Measurements from ENCODE around the gene NBEA.

The NBEA gene

DNA sequence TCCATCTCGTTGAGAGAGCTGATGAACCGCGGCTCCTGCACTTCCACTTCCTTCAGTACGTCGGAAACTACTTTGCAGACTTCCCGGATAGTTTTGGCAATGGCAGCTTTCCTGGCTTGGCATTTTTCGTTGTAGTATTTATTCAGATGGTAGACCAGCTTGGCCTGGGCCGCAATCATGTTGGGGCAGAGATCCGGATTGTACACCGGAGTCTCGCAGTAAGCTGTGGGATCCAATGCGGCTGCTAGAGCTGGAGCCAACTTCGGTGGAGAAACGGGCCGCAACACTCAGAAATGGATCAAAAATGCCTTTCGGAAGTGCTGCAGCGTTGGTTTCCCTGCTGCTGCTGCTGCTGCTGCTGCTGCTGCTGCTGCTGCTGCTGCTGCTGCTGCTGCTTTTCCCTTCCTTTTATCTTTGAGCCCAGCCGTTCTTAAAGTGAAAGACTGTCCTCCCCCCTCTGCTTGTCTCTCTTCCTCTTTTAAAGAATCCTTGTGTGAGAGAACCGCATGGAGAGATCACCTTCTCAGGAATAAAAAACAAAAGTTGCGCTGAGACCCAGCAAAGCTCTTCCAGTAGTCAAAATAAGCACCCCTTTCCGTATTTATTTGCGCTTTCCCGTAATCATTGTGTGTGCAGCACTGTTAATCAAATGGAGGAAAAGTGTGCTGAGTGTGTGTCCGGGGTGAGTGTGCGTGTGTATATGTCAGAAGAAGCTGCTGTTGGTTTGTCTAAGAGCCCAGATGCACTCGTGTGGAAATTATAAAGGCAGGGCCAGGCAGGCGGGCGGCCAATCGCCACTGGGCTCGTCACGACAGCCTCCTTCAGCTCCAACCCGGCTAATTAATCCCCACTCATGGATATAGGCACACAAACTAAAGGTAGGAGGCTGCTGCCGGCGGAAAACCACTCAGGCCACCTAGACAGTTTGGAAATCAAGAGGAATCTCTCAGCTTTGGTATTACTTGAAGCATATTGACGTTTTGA is 534.2 kb downstream of the NBEA start, which contains the start of gene MAB21L1:
TSS of gene MAB21L1 (minus strand) at position 730 of the 984 bp plus-strand sequence. CDS start at position 179, 551 bp downstream.
- H3K4me3 ChIP-seq (ENCODE audit: severe bottlenecking) = peak within 1 kb of the TSS; percentile 37
- TF ChIP-seq, protein P1, sequence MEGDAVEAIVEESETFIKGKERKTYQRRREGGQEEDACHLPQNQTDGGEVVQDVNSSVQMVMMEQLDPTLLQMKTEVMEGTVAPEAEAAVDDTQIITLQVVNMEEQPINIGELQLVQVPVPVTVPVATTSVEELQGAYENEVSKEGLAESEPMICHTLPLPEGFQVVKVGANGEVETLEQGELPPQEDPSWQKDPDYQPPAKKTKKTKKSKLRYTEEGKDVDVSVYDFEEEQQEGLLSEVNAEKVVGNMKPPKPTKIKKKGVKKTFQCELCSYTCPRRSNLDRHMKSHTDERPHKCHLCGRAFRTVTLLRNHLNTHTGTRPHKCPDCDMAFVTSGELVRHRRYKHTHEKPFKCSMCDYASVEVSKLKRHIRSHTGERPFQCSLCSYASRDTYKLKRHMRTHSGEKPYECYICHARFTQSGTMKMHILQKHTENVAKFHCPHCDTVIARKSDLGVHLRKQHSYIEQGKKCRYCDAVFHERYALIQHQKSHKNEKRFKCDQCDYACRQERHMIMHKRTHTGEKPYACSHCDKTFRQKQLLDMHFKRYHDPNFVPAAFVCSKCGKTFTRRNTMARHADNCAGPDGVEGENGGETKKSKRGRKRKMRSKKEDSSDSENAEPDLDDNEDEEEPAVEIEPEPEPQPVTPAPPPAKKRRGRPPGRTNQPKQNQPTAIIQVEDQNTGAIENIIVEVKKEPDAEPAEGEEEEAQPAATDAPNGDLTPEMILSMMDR (IDR thresholded peaks at IDR 0.05; ENCODE audit: poor library complexity, severe bottlenecking) = no peak
- H3K36me3 ChIP-seq (ENCODE audit: low read depth) = no peaks in the 10 kb centered on the region
- no peaks in the 10 kb centered on the region for H3K9me3 ChIP-seq (ENCODE audit: severe bottlenecking)
- peaks cover 4% of the 10 kb centered on the region for H3K4me1 ChIP-seq (ENCODE audit: insufficient read depth, poor library complexity, severe bottlenecking)
- peak within 1 kb of the TSS; percentile 5 for H3K27ac ChIP-seq (ENCODE audit: poor library complexity, severe bottlenecking)
- ATAC-seq (ENCODE audit: low read depth) (peak; percentile 66), DNase-seq (ENCODE audit: low spot score) (no peak)
- H3K27me3 ChIP-seq (ENCODE audit: insufficient read depth, poor library complexity, severe bottlenecking) = peaks cover 3% of the 10 kb centered on the region

DNA sequence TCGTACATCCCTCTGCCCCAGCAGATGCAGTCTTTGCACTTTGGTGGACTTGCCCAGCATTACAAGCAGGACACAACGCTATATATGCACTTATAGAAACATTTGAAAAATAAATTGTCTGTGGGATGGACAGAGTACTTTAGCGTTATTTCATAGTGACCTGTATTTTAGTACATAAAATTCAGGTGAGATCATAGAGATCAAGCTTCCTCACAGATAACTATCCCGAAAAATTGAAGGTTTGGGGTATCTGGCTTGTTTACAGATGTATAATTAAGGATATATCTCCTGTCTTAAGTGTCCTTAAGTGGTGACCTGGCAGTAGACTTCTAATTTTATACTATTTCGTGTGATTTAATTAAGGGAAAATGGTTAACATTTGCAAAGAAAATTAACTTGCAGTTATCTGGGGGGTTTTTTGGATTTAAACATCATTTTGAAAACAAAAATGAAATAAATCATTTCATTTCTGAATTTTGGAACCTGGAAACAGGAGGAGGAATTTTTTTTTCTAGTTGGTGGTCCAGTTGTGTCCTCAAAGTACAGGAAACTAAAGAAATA is 535.4 kb downstream of the NBEA start:
- Histone ChIP-seq H3K27ac (ENCODE audit: poor library complexity, severe bottlenecking) (no peak overlapping the region), H3K9me3 (ENCODE audit: severe bottlenecking) (no peaks in the 10 kb centered on the region), H3K4me3 (ENCODE audit: severe bottlenecking) (no peak overlapping the region), H3K4me1 (ENCODE audit: insufficient read depth, poor library complexity, severe bottlenecking) (peaks cover 4% of the 10 kb centered on the region), H3K27me3 (ENCODE audit: insufficient read depth, poor library complexity, severe bottlenecking) (peaks cover 3% of the 10 kb centered on the region), H3K36me3 (ENCODE audit: low read depth) (no peaks in the 10 kb centered on the region)
- TF ChIP-seq, protein P1 (IDR thresholded peaks at IDR 0.05; ENCODE audit: poor library complexity, severe bottlenecking) = no peak
- no peak for DNase-seq (ENCODE audit: low spot score)
- no peak for ATAC-seq (ENCODE audit: low read depth)

DNA sequence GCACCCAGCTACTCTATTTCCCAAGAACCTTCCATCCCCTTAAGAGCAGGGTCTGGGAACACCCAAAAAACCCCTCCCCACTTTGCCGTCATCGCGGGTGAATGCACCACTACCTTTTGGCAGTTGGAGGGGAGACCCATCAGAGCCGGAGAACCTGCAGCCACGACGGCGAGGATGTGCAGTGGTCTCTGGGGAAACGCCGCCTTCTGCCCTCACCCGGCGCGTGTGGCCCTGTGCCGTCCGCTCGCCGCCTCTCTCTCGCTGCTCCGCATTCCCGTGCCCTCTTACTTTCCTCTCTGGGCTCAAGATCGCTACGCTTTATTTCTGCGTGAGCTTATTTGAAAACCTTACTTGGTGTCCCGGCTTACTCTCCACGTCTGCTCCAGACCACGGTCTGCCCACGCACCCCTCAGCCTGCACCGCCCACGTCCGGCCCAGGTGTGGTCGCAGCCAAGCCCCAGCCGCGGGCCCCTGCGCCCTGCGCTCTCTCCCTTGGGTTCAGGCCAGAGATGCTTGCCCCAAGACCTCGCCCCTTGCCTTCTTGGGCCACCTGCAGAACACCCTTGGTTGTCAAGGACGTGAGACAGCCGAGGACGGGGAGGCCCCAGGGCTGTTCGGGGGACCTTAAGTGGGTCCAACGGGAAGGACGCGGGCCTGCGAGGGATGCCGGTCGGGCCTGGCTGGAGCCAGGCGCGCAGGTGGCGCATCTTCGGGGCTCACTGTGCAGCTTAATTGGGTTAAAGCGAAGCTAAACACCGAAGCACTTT is 536.4 kb downstream of the NBEA start:
- H3K4me1 ChIP-seq (ENCODE audit: insufficient read depth, poor library complexity, severe bottlenecking) = peaks cover 4% of the 10 kb centered on the region
- DNase-seq (ENCODE audit: low spot score) (no peak), ATAC-seq (ENCODE audit: low read depth) (no peak)
- H3K27ac ChIP-seq (ENCODE audit: poor library complexity, severe bottlenecking) = no peak overlapping the region
- H3K27me3 ChIP-seq (ENCODE audit: insufficient read depth, poor library complexity, severe bottlenecking) = peaks cover 3% of the 10 kb centered on the region
- no peak overlapping the region for H3K4me3 ChIP-seq (ENCODE audit: severe bottlenecking)
- no peaks in the 10 kb centered on the region for H3K36me3 ChIP-seq (ENCODE audit: low read depth)
- H3K9me3 ChIP-seq (ENCODE audit: severe bottlenecking) = no peaks in the 10 kb centered on the region
- TF ChIP-seq, protein P1 (IDR thresholded peaks at IDR 0.05; ENCODE audit: poor library complexity, severe bottlenecking) = no peak

DNA sequence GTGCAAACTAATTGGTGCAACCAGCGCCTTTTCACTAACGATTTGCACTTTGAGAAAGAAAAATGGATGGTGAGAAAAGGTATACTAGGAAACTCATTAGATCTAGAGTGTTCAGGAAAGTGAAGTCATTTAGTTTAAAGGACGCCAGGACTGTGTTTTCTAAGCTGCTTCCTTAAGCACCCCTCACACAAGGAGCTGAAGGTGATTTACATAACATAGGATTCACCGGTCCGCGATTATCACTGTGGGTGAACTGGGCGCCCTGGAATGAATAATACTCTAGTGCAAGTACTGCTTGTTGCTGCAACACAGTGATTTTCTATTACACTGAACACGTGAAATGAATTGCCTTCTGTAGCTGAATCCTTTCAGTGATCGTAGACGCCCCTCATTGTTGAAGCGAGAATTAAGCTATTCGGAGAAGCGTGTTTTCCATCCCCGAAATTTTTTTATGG is 537.0 kb downstream of the NBEA start:
- no peak overlapping the region for H3K4me3 ChIP-seq (ENCODE audit: severe bottlenecking)
- H3K36me3 ChIP-seq (ENCODE audit: low read depth) = no peaks in the 10 kb centered on the region
- no peak overlapping the region for H3K27ac ChIP-seq (ENCODE audit: poor library complexity, severe bottlenecking)
- peaks cover 4% of the 10 kb centered on the region for H3K4me1 ChIP-seq (ENCODE audit: insufficient read depth, poor library complexity, severe bottlenecking)
- DNase-seq (ENCODE audit: low spot score) (no peak), ATAC-seq (ENCODE audit: low read depth) (no peak)
- no peaks in the 10 kb centered on the region for H3K9me3 ChIP-seq (ENCODE audit: severe bottlenecking)
- no peaks in the 10 kb centered on the region for H3K27me3 ChIP-seq (ENCODE audit: insufficient read depth, poor library complexity, severe bottlenecking)
- TF ChIP-seq, protein P1 (IDR thresholded peaks at IDR 0.05; ENCODE audit: poor library complexity, severe bottlenecking) = no peak

Measured in RWPE2 (cell line).